CD14-positive monocyte (primary cell): Measurements from ENCODE around the gene VPS26C. TPM values are rescaled to one million over a fixed set of nuclear protein-coding genes. Genes with fewer than 3 reads are reported as not detected.
"Not testable (repeated sequence)": the region's sequence is repeated elsewhere in the genome, so short reads cannot be mapped to it uniquely, and the experiment has no call there.

Experiments
- DNase-seq, 3 donors: peaks; one replicate each; pipeline ENCODE4 v3.0.0-alpha.2; 2011 to 2022
- H2AFZ ChIP-seq: 2 replicates; pipeline ENCODE4 v1.6.0; 2012; ENCODE audit warnings: mild to moderate bottlenecking, low read depth, low read length, inconsistent platforms; ENCODE audit not compliant: insufficient read depth, poor library complexity, severe bottlenecking
- H3K27ac ChIP-seq, 2 donors: 1 replicate in 1 of 2; 2 replicates in 1 of 2; pipeline ENCODE4 v1.5.1; 2012 to 2013; ENCODE audit warnings: low read length in 2 of 2, control low read depth in 1 of 2, inconsistent platforms in 1 of 2, low read depth in 1 of 2, mild to moderate bottlenecking in 1 of 2
- H3K27me3 ChIP-seq, 2 donors: one replicate each; pipeline versions ENCODE4 v1.6.0 to v1.6.1; 2011 to 2013; ENCODE audit warnings: low read length in 2 of 2; ENCODE audit not compliant: control insufficient read depth in 2 of 2, insufficient read depth in 2 of 2
- H3K36me3 ChIP-seq, 2 donors: replicated peaks in 1 of 2; 1 replicate in 1 of 2; 2 replicates in 1 of 2; pipeline versions ENCODE4 v1.5.1 to v1.6.1; 2012 to 2013; ENCODE audit warnings: low read length in 2 of 2, control low read depth in 1 of 2, inconsistent platforms in 1 of 2, mild to moderate bottlenecking in 1 of 2; ENCODE audit not compliant: insufficient read depth in 2 of 2, control insufficient read depth in 1 of 2
- H3K4me1 ChIP-seq, 2 donors: 1 replicate in 1 of 2; 2 replicates in 1 of 2; pipeline versions ENCODE4 v1.5.1 to v1.6.1; 2012 to 2013; ENCODE audit warnings: low read length in 2 of 2, control low read depth in 1 of 2, inconsistent platforms in 1 of 2, mild to moderate bottlenecking in 1 of 2, moderate library complexity in 1 of 2; ENCODE audit not compliant: insufficient read depth in 2 of 2, control insufficient read depth in 1 of 2
- H3K4me2 ChIP-seq: replicated peaks from 2 replicates; pipeline ENCODE3; 2012; ENCODE audit warnings: low read length, moderate library complexity, mild to moderate bottlenecking; ENCODE audit not compliant: poor library complexity, severe bottlenecking; ENCODE audit errors: extremely low read depth
- H3K4me3 ChIP-seq, 3 experiments: fragments of 200-600 bp in 1 of 3; sonication (generic) in 1 of 3; replicated peaks in 1 of 3; 1 replicate in 2 of 3; 2 replicates in 1 of 3; pipeline ENCODE4 v1.5.1; 2011 to 2013; ENCODE audit warnings: low read length in 3 of 3, mild to moderate bottlenecking in 3 of 3, control low read depth in 2 of 3, low read depth in 2 of 3, inconsistent platforms in 1 of 3, moderate library complexity in 1 of 3
- H3K79me2 ChIP-seq: 2 replicates; pipeline ENCODE4 v1.6.0; 2012; ENCODE audit warnings: mild to moderate bottlenecking, control low read depth, inconsistent platforms, low read length, moderate library complexity; ENCODE audit not compliant: insufficient read depth
- H3K9ac ChIP-seq: 2 replicates; pipeline ENCODE4 v1.6.0; 2017; ENCODE audit warnings: low read length, mild to moderate bottlenecking; ENCODE audit not compliant: insufficient read depth, poor library complexity, severe bottlenecking
- H3K9me3 ChIP-seq, 2 donors: replicated peaks in 1 of 2; 1 replicate in 1 of 2; 2 replicates in 1 of 2; pipeline versions ENCODE4 v1.5.1 to v1.6.1; 2012 to 2013; ENCODE audit warnings: low read length in 2 of 2, control low read depth in 1 of 2; ENCODE audit not compliant: control insufficient read depth in 1 of 2, insufficient read depth in 1 of 2
- H4K20me1 ChIP-seq: 2 replicates; pipeline ENCODE4 v1.6.0; 2012; ENCODE audit warnings: mild to moderate bottlenecking, low read length, control low read depth, moderate library complexity; ENCODE audit not compliant: insufficient read depth
- H3K27ac Mint-ChIP-seq, 7 donors: one replicate each; pipeline ENCODE4 v1.8.0; 2020; ENCODE audit warnings: mild to moderate bottlenecking in 7 of 7, mixed read lengths in 7 of 7, moderate library complexity in 6 of 7, inconsistent platforms in 2 of 7
- H3K27me3 Mint-ChIP-seq, 3 donors: one replicate each; pipeline ENCODE4 v1.8.0; 2021 to 2022; ENCODE audit warnings: low read depth in 3 of 3, mild to moderate bottlenecking in 3 of 3, mixed read lengths in 3 of 3, moderate library complexity in 3 of 3, inconsistent platforms in 1 of 3
- H3K36me3 Mint-ChIP-seq, 2 donors: one replicate each; pipeline ENCODE4 v1.8.0; 2020; ENCODE audit warnings: mixed read lengths in 2 of 2, inconsistent platforms in 1 of 2, mild to moderate bottlenecking in 1 of 2
- H3K4me1 Mint-ChIP-seq: one replicate; pipeline ENCODE4 v1.8.0; 2020; ENCODE audit warnings: mild to moderate bottlenecking, mixed read lengths
- H3K4me3 Mint-ChIP-seq, 2 donors: one replicate each; pipeline ENCODE4 v1.8.0; 2020; ENCODE audit warnings: mild to moderate bottlenecking in 2 of 2, mixed read lengths in 2 of 2, moderate library complexity in 1 of 2
- H3K9me3 Mint-ChIP-seq, 7 donors: one replicate each; pipeline ENCODE4 v1.8.0; 2020 to 2022; ENCODE audit warnings: mixed read lengths in 7 of 7, mild to moderate bottlenecking in 6 of 7, moderate library complexity in 6 of 7, inconsistent platforms in 2 of 7
- CTCF ChIP-seq: fragments of 200-600 bp; IDR thresholded peaks from one replicate; pipeline ENCODE4 v1.8.0; 2022; ENCODE audit warnings: antibody characterized with exemption, mild to moderate bottlenecking
- WGBS: methylation state at CpG from one replicate; pipeline ENCODE4 v1.1.5; 2013; ENCODE audit warnings: missing lambda C conversion rate; ENCODE audit not compliant: insufficient coverage; 5-methylcytosine and 5-hydroxymethylcytosine counted together
- intact Hi-C, 2 donors: fragments of 100-400 bp; cut with micrococcal nuclease; formaldehyde crosslinking; loops; one replicate each; pipeline versions ENCODE4 v1.15.0 to v1.15.1; 2023
- polyA plus RNA-seq, 3 donors: library from polyadenylated mRNA; depleted of rRNA in 1 of 3; unstranded in 2 of 3; stranded (reverse) in 1 of 3; fragments of 300-500 nt in 2 of 3; fragments of >200 nt in 1 of 3; fragmentation: Illumina TruSeq in 2 of 3; gene quantifications; 1 replicate in 2 of 3; 2 replicates in 1 of 3; pipeline ENCODE4 v1.2.3, GENCODE V29; 2012 to 2021

The VPS26C gene
- polyA plus RNA-seq, 3 donors = 45.4 to 75.4 (median 69.3) TPM

DNA sequence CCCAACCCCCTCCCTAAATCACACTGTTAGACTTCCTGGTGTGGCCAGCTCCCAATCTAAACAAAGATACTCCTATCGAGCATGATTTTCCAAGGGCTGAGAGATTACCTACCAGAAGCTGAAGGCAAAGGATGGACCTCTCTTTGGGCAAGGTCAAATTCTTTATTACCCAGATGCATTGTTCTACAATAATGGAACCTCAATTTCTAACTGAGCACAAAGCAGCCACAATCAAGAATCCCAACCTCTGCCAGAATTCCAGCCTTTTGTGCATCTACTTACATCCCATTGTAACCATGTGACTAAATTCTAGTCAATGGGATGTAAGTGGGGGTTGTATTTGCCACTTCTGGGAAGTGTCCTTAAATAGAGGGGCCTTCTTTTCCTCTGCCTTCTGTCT is 24.9 kb upstream of the VPS26C start:
- Histone ChIP-seq H4K20me1 (no peaks in the 10 kb centered on the region), H3K9ac (no peak overlapping the region), H2AFZ (no peak overlapping the region), H3K36me3 (no peaks in the 10 kb centered on the region), H3K79me2 (no peaks in the 10 kb centered on the region), H3K9me3 (no peaks in the 10 kb centered on the region), H3K27me3 (no peaks in the 10 kb centered on the region), H3K4me1 (no peaks in the 10 kb centered on the region), H3K4me3 (no peak overlapping the region), H3K27ac (no peak overlapping the region), H3K4me2 (no peak overlapping the region)
- H3K4me3 Mint-ChIP-seq = no peak overlapping the region
- H3K27ac Mint-ChIP-seq = no peak overlapping the region
- H3K27me3 Mint-ChIP-seq = peaks cover 0 to 8% (median 2%) of the 10 kb centered on the region in 3 donors
- WGBS = 92% methylated on average over 1 of the region's 1 CpG
- H3K4me1 Mint-ChIP-seq = no peaks in the 10 kb centered on the region
- no peak for TF ChIP-seq CTCF
- DNase-seq = no peak
- no peaks in the 10 kb centered on the region for H3K9me3 Mint-ChIP-seq
- no peaks in the 10 kb centered on the region for H3K36me3 Mint-ChIP-seq
- intact Hi-C loops = no loop called here

DNA sequence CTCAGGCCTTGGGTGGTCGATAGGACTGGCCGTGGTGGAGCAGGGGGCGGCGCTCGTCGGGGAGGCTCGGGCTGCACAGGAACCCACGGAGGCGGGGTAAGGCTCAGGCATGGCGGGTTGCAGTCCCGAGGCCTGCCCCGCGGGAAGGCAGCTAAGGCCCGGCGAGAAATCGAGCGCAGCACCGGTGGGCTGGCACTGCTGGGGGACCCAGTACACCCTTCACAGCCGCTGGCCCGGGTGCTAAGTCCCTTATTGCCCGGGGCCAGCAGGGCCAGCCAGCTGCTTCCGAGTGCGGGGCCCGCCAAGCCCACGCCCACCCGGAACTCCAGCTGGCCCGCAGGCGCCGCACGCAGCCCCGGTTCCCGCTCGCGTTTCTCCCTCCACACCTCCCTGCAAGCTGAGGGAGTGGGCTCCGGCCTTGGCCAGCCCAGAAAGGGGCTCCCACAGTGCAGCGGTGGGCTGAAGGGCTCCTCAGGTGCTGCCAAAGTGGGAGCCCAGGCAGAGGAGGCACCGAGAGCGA is 16.1 kb upstream of the VPS26C start:
- DNase-seq, H3K27ac Mint-ChIP-seq, H3K27me3 Mint-ChIP-seq, H3K4me3 Mint-ChIP-seq, H2AFZ ChIP-seq, H3K36me3 Mint-ChIP-seq, H3K36me3 ChIP-seq, H3K9me3 ChIP-seq, H3K27ac ChIP-seq, H3K4me3 ChIP-seq, H3K4me2 ChIP-seq, H3K27me3 ChIP-seq, H3K79me2 ChIP-seq, intact Hi-C loops, H4K20me1 ChIP-seq, H3K4me1 Mint-ChIP-seq, H3K4me1 ChIP-seq, H3K9ac ChIP-seq, H3K9me3 Mint-ChIP-seq: not testable (repeated sequence)
- 98% methylated on average over 22 of the region's 38 CpGs for WGBS

- intact Hi-C loops, H3K27me3 Mint-ChIP-seq, H3K27ac ChIP-seq, H3K36me3 Mint-ChIP-seq, H3K9ac ChIP-seq, DNase-seq, H4K20me1 ChIP-seq, H3K4me1 Mint-ChIP-seq, H2AFZ ChIP-seq, H3K27me3 ChIP-seq, H3K36me3 ChIP-seq, H3K27ac Mint-ChIP-seq, H3K79me2 ChIP-seq, H3K4me1 ChIP-seq, H3K4me2 ChIP-seq, H3K4me3 ChIP-seq, H3K9me3 Mint-ChIP-seq, H3K9me3 ChIP-seq: not testable (repeated sequence)
- H3K4me3 Mint-ChIP-seq = peak overlapping the region; percentile 63 to 92
- 90% methylated on average over 4 of the region's 10 CpGs for WGBS
These were observed 15.5 kb upstream of the VPS26C start for GRCh38 chr21:37282602-37283001.
